D721Med (cell line): ENCODE results near the gene TCF4.

ENCODE experiments used
- DNase-seq: peaks from one replicate; pipeline ENCODE4 v3.0.0; 2011; ENCODE audit warnings: low spot score; ENCODE audit not compliant: insufficient read length
- FAIRE-seq: peaks from 2 replicates; lab custom pipeline; 2011; peaks lifted over from hg19 to GRCh38; lab: Jason Lieb, UNC
- CTCF ChIP-seq: IDR thresholded peaks from 2 replicates; pipeline ENCODE4 v1.5.1; 2012; ENCODE audit warnings: mild to moderate bottlenecking, control low read depth; ENCODE audit not compliant: insufficient read depth; ENCODE audit errors: missing control alignments

TCF4 gene

GRCh38 chr18:55577812-55578539, 10.0 kb downstream of the TCF4 start:
- TF ChIP-seq CTCF, result peak; percentile 22
- no peak for DNase-seq
- FAIRE-seq, result no peak

GRCh38 chr18:55576001-55576400, 12.0 kb downstream of the TCF4 start:
- DNase-seq (no peak), FAIRE-seq (no peak)

GRCh38 chr18:55575066-55575465, 12.9 kb downstream of the TCF4 start:
- FAIRE-seq, result no peak
- no peak for TF ChIP-seq CTCF
- no peak for DNase-seq

More at GRCh38 chr18:55576001-55576400, 12.0 kb downstream of the TCF4 start:
- no peak for TF ChIP-seq CTCF

- FAIRE-seq, result no peak
- TF ChIP-seq CTCF, result no peak
- no peak for DNase-seq
Measured at GRCh38 chr18:55573386-55573785, 14.6 kb downstream of the TCF4 start.

- FAIRE-seq (peak; percentile 97), DNase-seq (no peak)
- TF ChIP-seq CTCF, result no peak
Measured at GRCh38 chr18:55570966-55571365, 17.0 kb downstream of the TCF4 start.

- no peak for DNase-seq
- no peak for TF ChIP-seq CTCF
- FAIRE-seq, result peak; percentile 98
Measured at GRCh38 chr18:55566456-55566935, 21.5 kb downstream of the TCF4 start.

- FAIRE-seq, result no peak
- no peak for DNase-seq
Measured at GRCh38 chr18:55559739-55560138, 28.3 kb downstream of the TCF4 start.

More at GRCh38 chr18:55559739-55560138, 28.3 kb downstream of the TCF4 start:
- TF ChIP-seq CTCF, result no peak
